H54 (cell line): ENCODE data around the gene PGC.

Experiments used
- DNase-seq: peaks from one replicate; pipeline ENCODE4 v3.0.0; 2011; ENCODE audit warnings: low spot score, mixed read lengths; ENCODE audit not compliant: insufficient read length
- FAIRE-seq: peaks from 3 replicates; lab custom pipeline; 2011; peaks lifted over from hg19 to GRCh38; lab: Jason Lieb, UNC
- POLR2A ChIP-seq: IDR thresholded peaks from 2 replicates; pipeline ENCODE4 v1.6.1; 2011; ENCODE audit warnings: low read depth, mild to moderate bottlenecking, low read length

Gene PGC

GRCh38 chr6:41714556-41715273 lies 32.5 kb downstream of the PGC start:
- FAIRE-seq (no peak), DNase-seq (no peak)
- no peak for TF ChIP-seq POLR2A

- no peak for DNase-seq
- TF ChIP-seq POLR2A = 0 out of 2 replicates have a peak, but pooled peaks have one; percentile 5
- no peak for FAIRE-seq
Observed at GRCh38 chr6:41713650-41714291, 33.4 kb downstream of the PGC start.

- peak; percentile 95 for DNase-seq
- peak; percentile 73 for FAIRE-seq
- TF ChIP-seq POLR2A = no peak
Observed at GRCh38 chr6:41713159-41713649, 34.0 kb downstream of the PGC start.

- no peak for FAIRE-seq
- no peak for DNase-seq
- TF ChIP-seq POLR2A = no peak
Observed at GRCh38 chr6:41712651-41713103, 34.5 kb downstream of the PGC start.

GRCh38 chr6:41711323-41712038 lies 35.7 kb downstream of the PGC start:
- DNase-seq (no peak), FAIRE-seq (no peak)

GRCh38 chr6:41709375-41709774 lies 37.8 kb downstream of the PGC start:
- no peak for TF ChIP-seq POLR2A
- FAIRE-seq (no peak), DNase-seq (no peak)

More at GRCh38 chr6:41711323-41712038, 35.7 kb downstream of the PGC start:
- TF ChIP-seq POLR2A = no peak

- FAIRE-seq = no peak
- no peak for DNase-seq
- no peak for TF ChIP-seq POLR2A
Observed at GRCh38 chr6:41708856-41709255, 38.3 kb downstream of the PGC start.

- TF ChIP-seq POLR2A = no peak
- no peak for DNase-seq
- FAIRE-seq = no peak
Observed at GRCh38 chr6:41707565-41708200, 39.5 kb downstream of the PGC start.

GRCh38 chr6:41706876-41707564 lies 40.2 kb downstream of the PGC start:
- DNase-seq (no peak), FAIRE-seq (no peak)
- no peak for TF ChIP-seq POLR2A

- no peak for TF ChIP-seq POLR2A
- DNase-seq (peak; percentile 84), FAIRE-seq (no peak)
Observed at GRCh38 chr6:41705996-41706835, 41.0 kb downstream of the PGC start.

GRCh38 chr6:41705311-41705995 lies 41.7 kb downstream of the PGC start:
- no peak for TF ChIP-seq POLR2A
- no peak for DNase-seq
- no peak for FAIRE-seq
